Neural cell (in vitro differentiated cells): Measurements from ENCODE around the gene SHTN1. TPM values are rescaled to one million over a fixed set of nuclear protein-coding genes. Genes with fewer than 3 reads are reported as not detected.

Source experiments
- H2AFZ ChIP-seq: fragments of 200-600, 300-800 bp; sonication (generic), shearing (Covaris generic); 2 replicates; pipeline ENCODE4 v1.6.0; 2014; ENCODE audit warnings: low read depth, mild to moderate bottlenecking, antibody characterized with exemption, low read length, moderate library complexity
- H3F3A ChIP-seq: fragments of 200-600 bp; shearing (Covaris generic); 2 replicates; pipeline ENCODE4 v1.6.1; 2016; ENCODE audit warnings: mild to moderate bottlenecking, moderate library complexity, mixed read lengths, antibody characterized with exemption, low read length; ENCODE audit not compliant: insufficient read depth, poor library complexity, severe bottlenecking
- H3K27ac ChIP-seq: fragments of 200-600, 300-800 bp; sonication (generic), shearing (Covaris generic); 2 replicates; pipeline ENCODE4 v1.5.1; 2014; ENCODE audit warnings: mild to moderate bottlenecking, low read length, moderate library complexity
- H3K27me3 ChIP-seq: fragments of 300-800, 200-600 bp; sonication (generic), shearing (Covaris generic); 2 replicates; pipeline ENCODE4 v1.6.0; 2014; ENCODE audit warnings: mild to moderate bottlenecking, low read depth, low read length, moderate library complexity; ENCODE audit not compliant: insufficient read depth
- H3K36me3 ChIP-seq: fragments of 300-800, 200-600 bp; sonication (generic), shearing (Covaris generic); 2 replicates; pipeline ENCODE4 v1.5.1; 2014; ENCODE audit warnings: mild to moderate bottlenecking, antibody characterized with exemption, low read length, moderate library complexity; ENCODE audit not compliant: insufficient read depth
- H3K4me2 ChIP-seq: fragments of 300-800, 200-600 bp; sonication (generic), shearing (Covaris generic); 2 replicates; pipeline ENCODE4 v1.6.0; 2014; ENCODE audit warnings: mild to moderate bottlenecking, low read length
- H3K4me3 ChIP-seq: fragments of 300-800, 200-600 bp; sonication (generic), shearing (Covaris generic); 2 replicates; pipeline ENCODE4 v1.5.1; 2014; ENCODE audit warnings: mild to moderate bottlenecking, low read length, moderate library complexity
- H3K79me2 ChIP-seq: fragments of 200-600 bp; shearing (Covaris generic); replicated peaks from 2 replicates; pipeline ENCODE4 v1.6.0; 2014; ENCODE audit warnings: mild to moderate bottlenecking, low read length, moderate library complexity; ENCODE audit not compliant: insufficient read depth
- H3K9ac ChIP-seq: fragments of 300-800, 200-600 bp; sonication (generic), shearing (Covaris generic); 2 replicates; pipeline ENCODE4 v1.6.1; 2016; ENCODE audit warnings: mild to moderate bottlenecking, low read length, mixed read lengths
- H3K9me2 ChIP-seq: fragments of 200-600 bp; shearing (Covaris generic); 2 replicates; pipeline ENCODE4 v1.6.1; 2016; ENCODE audit warnings: mild to moderate bottlenecking, low read length, mixed read lengths; ENCODE audit not compliant: insufficient read depth
- H3K9me3 ChIP-seq: fragments of 200-600, 300-800 bp; sonication (generic), shearing (Covaris generic); 2 replicates; pipeline ENCODE4 v1.6.1; 2016; ENCODE audit warnings: mild to moderate bottlenecking, mixed run types, low read length, moderate library complexity, mixed read lengths
- H4K20me1 ChIP-seq: fragments of 200-600 bp; shearing (Covaris generic); 2 replicates; pipeline ENCODE4 v1.6.1; 2016; ENCODE audit warnings: mild to moderate bottlenecking, mixed run types; ENCODE audit not compliant: insufficient read depth
- EP300 ChIP-seq: fragments of 450-650 bp; conservative IDR thresholded peaks from 2 replicates; pipeline ENCODE4 v1.6.1; 2014; ENCODE audit warnings: antibody characterized with exemption, mild to moderate bottlenecking, moderate library complexity; ENCODE audit not compliant: poor library complexity, severe bottlenecking
- EZH2 ChIP-seq: fragments of 200-600, 300-800 bp; shearing (Covaris generic), sonication (generic); IDR thresholded peaks from 2 replicates; pipeline ENCODE4 v1.6.1; 2014; ENCODE audit warnings: antibody characterized with exemption, low read length, borderline replicate concordance, mild to moderate bottlenecking; ENCODE audit not compliant: insufficient read depth, poor library complexity, severe bottlenecking
- MXI1 ChIP-seq: fragments of 450-650 bp; conservative IDR thresholded peaks from 2 replicates; pipeline ENCODE4 v1.6.1; 2014; ENCODE audit warnings: antibody characterized with exemption, mild to moderate bottlenecking; ENCODE audit not compliant: poor library complexity, severe bottlenecking
- POLR2AphosphoS5 ChIP-seq: IDR thresholded peaks from 2 replicates; pipeline ENCODE4 v1.6.1; 2012
- RAD21 ChIP-seq: fragments of 450-650 bp; conservative IDR thresholded peaks from 2 replicates; pipeline ENCODE4 v1.6.1; 2014; ENCODE audit warnings: antibody characterized with exemption, mild to moderate bottlenecking, moderate library complexity
- REST ChIP-seq: IDR thresholded peaks from 2 replicates; pipeline ENCODE4 v1.6.1; 2012; ENCODE audit warnings: borderline replicate concordance
- SMC3 ChIP-seq: fragments of 450-650 bp; conservative IDR thresholded peaks from 2 replicates; pipeline ENCODE4 v1.6.1; 2014; ENCODE audit warnings: antibody characterized with exemption, mild to moderate bottlenecking, moderate library complexity; ENCODE audit not compliant: poor library complexity
- TAF1 ChIP-seq: IDR thresholded peaks from 2 replicates; pipeline ENCODE4 v1.6.1; 2012; ENCODE audit warnings: low read depth
- polyA plus RNA-seq: library from polyadenylated mRNA; depleted of rRNA; stranded (reverse); fragments of >200 nt; gene quantifications from 2 replicates; pipeline ENCODE4 v1.2.3, GENCODE V29; 2014
- TF ChIP-seq, protein P1 (sequence below): fragments of 450-650 bp; IDR thresholded peaks from 2 replicates; pipeline ENCODE4 v1.5.1; 2014; ENCODE audit warnings: antibody characterized with exemption, mild to moderate bottlenecking, moderate library complexity; ENCODE audit not compliant: poor library complexity, severe bottlenecking

Gene SHTN1
- polyA plus RNA-seq, 1 donor from 2014 or later = 55.8 TPM

- no peak overlapping the region for H3K4me3 ChIP-seq
- H2AFZ ChIP-seq = no peak overlapping the region
- H3K9me2 ChIP-seq = no peaks in the 10 kb centered on the region
- peaks cover 5% of the 10 kb centered on the region for H3K36me3 ChIP-seq
- H3K27ac ChIP-seq = no peak overlapping the region
- no peaks in the 10 kb centered on the region for H3F3A ChIP-seq
- no peaks in the 10 kb centered on the region for H3K9me3 ChIP-seq
- no peak overlapping the region for H3K9ac ChIP-seq
- no peaks in the 10 kb centered on the region for H3K79me2 ChIP-seq
- no peak overlapping the region for H3K4me2 ChIP-seq
- H4K20me1 ChIP-seq = no peaks in the 10 kb centered on the region
- TF ChIP-seq EZH2 = no peak
- no peak for TF ChIP-seq SMC3
- no peak for TF ChIP-seq REST
- TF ChIP-seq MXI1 = no peak
- TF ChIP-seq EP300 = no peak
- no peak for TF ChIP-seq POLR2AphosphoS5
- no peak for TF ChIP-seq RAD21
- TF ChIP-seq TAF1 = no peak
- TF ChIP-seq, protein P1, sequence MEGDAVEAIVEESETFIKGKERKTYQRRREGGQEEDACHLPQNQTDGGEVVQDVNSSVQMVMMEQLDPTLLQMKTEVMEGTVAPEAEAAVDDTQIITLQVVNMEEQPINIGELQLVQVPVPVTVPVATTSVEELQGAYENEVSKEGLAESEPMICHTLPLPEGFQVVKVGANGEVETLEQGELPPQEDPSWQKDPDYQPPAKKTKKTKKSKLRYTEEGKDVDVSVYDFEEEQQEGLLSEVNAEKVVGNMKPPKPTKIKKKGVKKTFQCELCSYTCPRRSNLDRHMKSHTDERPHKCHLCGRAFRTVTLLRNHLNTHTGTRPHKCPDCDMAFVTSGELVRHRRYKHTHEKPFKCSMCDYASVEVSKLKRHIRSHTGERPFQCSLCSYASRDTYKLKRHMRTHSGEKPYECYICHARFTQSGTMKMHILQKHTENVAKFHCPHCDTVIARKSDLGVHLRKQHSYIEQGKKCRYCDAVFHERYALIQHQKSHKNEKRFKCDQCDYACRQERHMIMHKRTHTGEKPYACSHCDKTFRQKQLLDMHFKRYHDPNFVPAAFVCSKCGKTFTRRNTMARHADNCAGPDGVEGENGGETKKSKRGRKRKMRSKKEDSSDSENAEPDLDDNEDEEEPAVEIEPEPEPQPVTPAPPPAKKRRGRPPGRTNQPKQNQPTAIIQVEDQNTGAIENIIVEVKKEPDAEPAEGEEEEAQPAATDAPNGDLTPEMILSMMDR = no peak
- no peaks in the 10 kb centered on the region for H3K27me3 ChIP-seq
Measured at GRCh38 chr10:116919164-116919563, 85.8 kb downstream of the SHTN1 start.

DNA sequence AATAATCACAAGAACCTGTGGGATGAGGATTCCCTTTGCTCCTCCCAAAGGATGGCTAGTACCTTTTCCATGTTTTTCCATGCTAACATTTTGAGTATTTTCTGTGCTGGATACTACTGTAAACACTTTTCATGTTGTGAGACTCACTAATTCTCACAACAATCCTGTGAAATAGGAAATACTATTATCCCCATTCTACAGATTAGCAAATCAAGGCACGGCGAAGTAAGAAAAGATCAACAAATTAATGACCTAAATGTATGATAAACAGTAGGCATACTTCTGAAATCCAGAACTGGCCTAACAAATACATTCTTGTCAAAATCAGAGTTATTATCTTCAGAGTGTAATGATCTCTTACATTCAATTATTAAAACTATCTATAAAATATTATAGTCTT is 86.4 kb downstream of the SHTN1 start:
- Histone ChIP-seq H3K27ac (no peak overlapping the region), H3K4me3 (no peak overlapping the region)
- TF ChIP-seq RAD21 = no peak
- no peak for TF ChIP-seq POLR2AphosphoS5
- TF ChIP-seq EZH2 = no peak
- no peak for TF ChIP-seq REST
- no peak for TF ChIP-seq TAF1
- no peak for TF ChIP-seq SMC3
- TF ChIP-seq EP300 = no peak
- TF ChIP-seq MXI1 = no peak
- TF ChIP-seq, protein P1 = no peak

More for the DNA sequence above, 86.4 kb downstream of the SHTN1 start:
- Histone ChIP-seq H3K4me2 (no peak overlapping the region), H3K9ac (no peak overlapping the region), H3K79me2 (no peaks in the 10 kb centered on the region), H3F3A (no peaks in the 10 kb centered on the region), H3K36me3 (peaks cover 7% of the 10 kb centered on the region), H3K9me3 (no peaks in the 10 kb centered on the region), H3K27me3 (no peaks in the 10 kb centered on the region), H4K20me1 (no peaks in the 10 kb centered on the region), H3K9me2 (no peaks in the 10 kb centered on the region), H2AFZ (no peak overlapping the region)
